ENCODE results near the gene PCDHGA2. TPM values are rescaled to one million over a fixed set of nuclear protein-coding genes. Genes with fewer than 3 reads are reported as not detected.

Gene PCDHGA2
- total and polyA plus RNA-seq, 4 donors, result 0.23 to 0.46 (median 0.34) TPM

GRCh38 chr5:141319699-141320098 lies 18.9 kb upstream of the PCDHGA2 start:
- TF ChIP-seq RXRA (IDR thresholded peaks at IDR 0.05) (no peak), NR2F2 (IDR thresholded peaks at IDR 0.05) (no peak), ATF3 (IDR thresholded peaks at IDR 0.05) (no peak), FOXA1 (IDR thresholded peaks at IDR 0.05) (no peak), HNF4A (conservative IDR thresholded peaks at IDR 0.05) (no peak), TAF1 (conservative IDR thresholded peaks at IDR 0.05) (no peak), EGR1 (IDR thresholded peaks at IDR 0.05; ENCODE audit: low read depth in 2 of 2) (no peak), CTCF (IDR thresholded peaks at IDR 0.05; ENCODE audit: low read depth, low read length, missing input control) (no peak)
- H3K9me3 ChIP-seq (ENCODE audit: control insufficient read depth in 4 of 4, low read length in 3 of 4), result peaks cover 32 to 60% (median 40%) of the 10 kb centered on the region in 4 donors
- H3K9ac ChIP-seq (ENCODE audit: low read depth in 1 of 2, low read length in 2 of 2), result no peak overlapping the region
- H3K36me3 ChIP-seq (ENCODE audit: control insufficient read depth in 4 of 4, insufficient read depth in 3 of 4, low read depth in 1 of 4, low read length in 3 of 4), result peaks cover 0 to 25% (median 21%) of the 10 kb centered on the region in 4 donors
- DNase-seq (ENCODE audit: low spot score), result no peak
- no peak overlapping the region for H3K27ac ChIP-seq (ENCODE audit: low read depth in 1 of 2, low read length in 2 of 2)
- no peaks in the 10 kb centered on the region for H3K27me3 ChIP-seq (ENCODE audit: control insufficient read depth in 4 of 4, insufficient read depth in 4 of 4, low read length in 3 of 4)
- 81% methylated on average over 5 of the region's 5 CpGs for WGBS
- H3K4me1 ChIP-seq (ENCODE audit: control insufficient read depth in 4 of 4, insufficient read depth in 4 of 4, low read length in 3 of 4), result peaks cover 0 to 17% (median 4%) of the 10 kb centered on the region in 4 donors
- H3K4me3 ChIP-seq (ENCODE audit: low read depth in 1 of 3, low read length in 3 of 3), result peak overlapping the region; percentile 66 to 97 (median 96)

- peaks cover 0 to 27% (median 21%) of the 10 kb centered on the region in 4 donors for H3K36me3 ChIP-seq (ENCODE audit: control insufficient read depth in 4 of 4, insufficient read depth in 3 of 4, low read depth in 1 of 4, low read length in 3 of 4)
- peak within 1 kb of the TSS; percentile 91 to 97 for H3K27ac ChIP-seq (ENCODE audit: low read depth in 1 of 2, low read length in 2 of 2)
- peaks cover 0 to 17% (median 4%) of the 10 kb centered on the region in 4 donors for H3K4me1 ChIP-seq (ENCODE audit: control insufficient read depth in 4 of 4, insufficient read depth in 4 of 4, low read length in 3 of 4)
- peak within 1 kb of the TSS; percentile 68 to 91 for H3K9ac ChIP-seq (ENCODE audit: low read depth in 1 of 2, low read length in 2 of 2)
- peak within 1 kb of the TSS; percentile 66 to 97 (median 96) for H3K4me3 ChIP-seq (ENCODE audit: low read depth in 1 of 3, low read length in 3 of 3)
- H3K27me3 ChIP-seq (ENCODE audit: control insufficient read depth in 4 of 4, insufficient read depth in 4 of 4, low read length in 3 of 4), result no peaks in the 10 kb centered on the region
- TF ChIP-seq CTCF (IDR thresholded peaks at IDR 0.05; ENCODE audit: low read depth, low read length, missing input control), result peak; percentile 85
- no peak for TF ChIP-seq FOXA1 (IDR thresholded peaks at IDR 0.05)
- TF ChIP-seq RAD21 (IDR thresholded peaks at IDR 0.05), result peak; percentile 56 to 65
- no peak for TF ChIP-seq JUND (IDR thresholded peaks at IDR 0.05)
- TF ChIP-seq SP1 (IDR thresholded peaks at IDR 0.05), result no peak
- TF ChIP-seq RXRA (IDR thresholded peaks at IDR 0.05), result no peak
- peak; percentile 98 for TF ChIP-seq ZBTB33 (IDR thresholded peaks at IDR 0.05)
- TF ChIP-seq GABPA (IDR thresholded peaks at IDR 0.05 in 1 of 2, conservative IDR thresholded peaks at IDR 0.05 in 1 of 2), result peak; percentile 47 to 87
- TF ChIP-seq TAF1 (conservative IDR thresholded peaks at IDR 0.05), result peak; percentile 85
- no peak for TF ChIP-seq HNF4G (IDR thresholded peaks at IDR 0.05)
- peak; percentile 2 for TF ChIP-seq ATF3 (IDR thresholded peaks at IDR 0.05)
- TF ChIP-seq REST (IDR thresholded peaks at IDR 0.05), result peak; percentile 68
- TF ChIP-seq MAX (IDR thresholded peaks at IDR 0.05), result no peak
- TF ChIP-seq FOXA2 (IDR thresholded peaks at IDR 0.05), result no peak
- TF ChIP-seq HNF4A (conservative IDR thresholded peaks at IDR 0.05), result no peak
- peak; percentile 99 for TF ChIP-seq YY1 (IDR thresholded peaks at IDR 0.05)
- peak; percentile 86 for DNase-seq (ENCODE audit: low spot score)
- WGBS, result 2% methylated on average over 67 of the region's 67 CpGs
- H3K9me3 ChIP-seq (ENCODE audit: control insufficient read depth in 4 of 4, low read length in 3 of 4), result peaks cover 29 to 55% (median 37%) of the 10 kb centered on the region in 4 donors
Measured at GRCh38 chr5:141320225-141321169, 18.1 kb upstream of the PCDHGA2 start, which contains the start of gene TAF7. TAF7 (minus strand) TSS chr5:141320784; CDS start chr5:141320044, 740 bp downstream.
